ENCODE results near the gene NEMF. TPM values are rescaled to one million over a fixed set of nuclear protein-coding genes. Genes with fewer than 3 reads are reported as not detected.
A peak's percentile ranks its signal among the peaks of the same experiment; 100 is the strongest.

NEMF gene
- total RNA-seq, 1 experiment from 2014 or later, result 57.7 TPM

- ChIA-PET CTCF (interaction anchor here (0.7 to 2.6 kb wide), 10 partner anchors 13 to 270 kb away, joined by 3 to 32 read pairs (median 4); partner anchors contain the start of gene NEMF), POLR2A (no interaction called here), RAD21 (ENCODE audit: low non-redundant PET in 1 of 2, low total read pairs in 2 of 2, uncharacterized antibody in 2 of 2, unreplicated experiment in 2 of 2) (interaction anchor here (0.9 to 1.1 kb wide), 3 partner anchors 107 to 239 kb away, joined by 3 read pairs; no protein-coding TSS in a partner anchor)
- Histone ChIP-seq H3K79me2 (ENCODE audit: insufficient read depth, low read length) (no peaks in the 10 kb centered on the region), H3K9ac (ENCODE audit: low read length) (no peak overlapping the region), H4K20me1 (ENCODE audit: insufficient read depth) (no peaks in the 10 kb centered on the region), H3K4me1 (ENCODE audit: control insufficient read depth in 1 of 2, insufficient read depth in 2 of 2, low read length in 2 of 2) (peaks cover 24 to 65% of the 10 kb centered on the region in 2 experiments), H3K36me3 (ENCODE audit: control insufficient read depth in 1 of 2, insufficient read depth in 2 of 2, low read length in 2 of 2) (no peaks in the 10 kb centered on the region), H3K27ac (ENCODE audit: low read depth, low read length) (no peak overlapping the region), H3K27me3 (ENCODE audit: insufficient read depth, low read length) (no peaks in the 10 kb centered on the region), H3K9me2 (ENCODE audit: insufficient read depth) (no peaks in the 10 kb centered on the region), H3K4me3 (replicated peaks in 1 of 2; ENCODE audit: low read depth in 1 of 2, low read length in 2 of 2) (no peak overlapping the region), H3K4me2 (ENCODE audit: low read length) (peak overlapping the region; percentile 20), H2AFZ (ENCODE audit: low read depth, low read length, poor library complexity, severe bottlenecking) (no peak overlapping the region), H3K9me3 (ENCODE audit: control insufficient read depth in 1 of 2, insufficient read depth in 1 of 2, low read depth in 1 of 2, low read length in 2 of 2) (no peaks in the 10 kb centered on the region)
- BruUV-seq (replicated peaks), result no TSS peak
- ATAC-seq (no peak), DNase-seq (ENCODE audit: low read depth, low spot score) (no peak)
- no peak for TF ChIP-seq REST (IDR thresholded peaks at IDR 0.05; ENCODE audit: low read depth)
- TF ChIP-seq TCF7L2 (IDR thresholded peaks at IDR 0.05; ENCODE audit: borderline replicate concordance, extremely low read depth, insufficient read depth, insufficient read length), result no peak
- TF ChIP-seq ELF1 (IDR thresholded peaks at IDR 0.05; ENCODE audit: borderline replicate concordance, low read depth), result no peak
- no peak for TF ChIP-seq SRF (IDR thresholded peaks at IDR 0.05; ENCODE audit: low read depth)
- TF ChIP-seq RAD21 (IDR thresholded peaks at IDR 0.05; ENCODE audit: low read depth), result peak; percentile 76
- TF ChIP-seq CBX3 (IDR thresholded peaks at IDR 0.05; ENCODE audit: low read depth), result peak; percentile 41; the same call in 1 of the 2 replicates
- no peak for TF ChIP-seq EZH2phosphoT487 (IDR thresholded peaks at IDR 0.05; ENCODE audit: borderline replicate concordance)
- TF ChIP-seq CEBPB (IDR thresholded peaks at IDR 0.05; ENCODE audit: low read depth), result no peak
- TF ChIP-seq ZFX (IDR thresholded peaks at IDR 0.05), result no peak
- TF ChIP-seq ZNF274 (IDR thresholded peaks at IDR 0.05; ENCODE audit: low read depth, low read length), result no peak
- TF ChIP-seq EGR1 (IDR thresholded peaks at IDR 0.05; ENCODE audit: low read depth), result no peak
- TF ChIP-seq ZBTB33 (IDR thresholded peaks at IDR 0.05; ENCODE audit: extremely low read depth, insufficient replicate concordance, low read length), result no peak
- peak; percentile 68 to 94 (median 93); a peak in 5 of 6 replicates for TF ChIP-seq CTCF (IDR thresholded peaks at IDR 0.05 in 2 of 3, conservative IDR thresholded peaks at IDR 0.05 in 1 of 3; ENCODE audit: borderline replicate concordance in 1 of 3, insufficient read depth in 1 of 3, low read depth in 2 of 3, low read length in 2 of 3)
- no peak for TF ChIP-seq MAX (IDR thresholded peaks at IDR 0.05)
- no peak; the same call in 1 of the 2 replicates for TF ChIP-seq POLR2AphosphoS5 (IDR thresholded peaks at IDR 0.05; ENCODE audit: low read depth, low read length)
- intact Hi-C loops (cut with micrococcal nuclease), result loop anchor here (1.0 to 10.0 kb wide), 2 partner anchors 240 to 449 kb away; partner anchors contain the start of genes DMAC2L and L2HGDH
Measured at GRCh38 chr14:49865431-49865859, 12.9 kb upstream of the NEMF start.
